GM12878 (cell line): ENCODE measurements around the gene ZIC1. TPM values are rescaled to one million over a fixed set of nuclear protein-coding genes. Genes with fewer than 3 reads are reported as not detected.

Source experiments
- ATAC-seq: fragments of 200-7000 bp; cut with Tn5 transposase; 3 replicates; pipeline ENCODE4 v1.9.1; 2020; ENCODE audit warnings: mild to moderate bottlenecking, moderate library complexity
- BruUV-seq: library from RNA; stranded (reverse); fragments of 400-500 nt; replicated peaks from 2 replicates; lab custom pipeline; 2021; lab: Mats Ljungman, UMichigan
- CTCF ChIA-PET: fragments of 300-600 bp; sonication (Branson Sonifier 250); formaldehyde crosslinking; extraction: SDS; loops from one replicate; lab custom pipeline; 2021; ENCODE audit warnings: inconsistent platforms; lab: Yijun Ruan, JAX
- POLR2A ChIA-PET: fragments of 350-600 bp; formaldehyde crosslinking; extraction: SDS; loops from one replicate; lab custom pipeline; 2021; ENCODE audit warnings: inconsistent platforms; lab: Charles Lee
- RAD21 ChIA-PET: fragments of 300-600 bp; sonication (Branson Sonifier 250); formaldehyde crosslinking; loops from one replicate; lab custom pipeline; 2023; ENCODE audit warnings: antibody characterized with exemption; ENCODE audit not compliant: unreplicated experiment; lab: Charles Lee
- SMC1A ChIA-PET: fragments of 300-600 bp; sonication (Branson Sonifier 250); formaldehyde crosslinking; loops from one replicate; lab custom pipeline; 2023; ENCODE audit not compliant: unreplicated experiment, uncharacterized antibody; lab: Charles Lee
- DNase-seq: peaks from one replicate; pipeline ENCODE4 v3.0.0-alpha.2; 2011; ENCODE audit warnings: low read depth, low spot score
- FAIRE-seq: peaks from 3 replicates; lab custom pipeline; 2011; peaks lifted over from hg19 to GRCh38; lab: Jason Lieb, UNC
- H2AFZ ChIP-seq: 2 replicates; pipeline ENCODE4 v1.6.0; 2011; ENCODE audit warnings: low read depth, low read length, control low read depth; ENCODE audit not compliant: control insufficient read depth
- H3K27ac ChIP-seq: 2 replicates; pipeline ENCODE4 v1.5.1; 2011; ENCODE audit warnings: control low read depth; ENCODE audit not compliant: control insufficient read depth, insufficient read depth
- H3K27me3 ChIP-seq, 2 experiments: replicated peaks in 1 of 2; 2 replicates each; pipeline versions ENCODE4 v1.6.0 to v1.6.1; 2011; ENCODE audit warnings: low read length in 1 of 2; ENCODE audit not compliant: control insufficient read depth in 2 of 2, insufficient read depth in 2 of 2
- H3K36me3 ChIP-seq, 2 experiments: 2 replicates each; pipeline ENCODE4 v1.5.1; 2011; ENCODE audit warnings: low read length in 1 of 2; ENCODE audit not compliant: control insufficient read depth in 2 of 2, insufficient read depth in 2 of 2
- H3K4me1 ChIP-seq: 2 replicates; pipeline ENCODE4 v1.6.1; 2011; ENCODE audit warnings: mild to moderate bottlenecking, low read length, moderate library complexity, mixed read lengths; ENCODE audit not compliant: control insufficient read depth, insufficient read depth
- H3K4me2 ChIP-seq: 2 replicates; pipeline ENCODE4 v1.6.0; 2011; ENCODE audit warnings: control low read depth; ENCODE audit not compliant: control insufficient read depth, insufficient read depth
- H3K4me3 ChIP-seq: fragments of 200-600 bp; sonication (generic); 2 replicates; pipeline ENCODE4 v1.5.1; 2016
- H3K79me2 ChIP-seq: 2 replicates; pipeline ENCODE4 v1.6.0; 2011; ENCODE audit warnings: low read length; ENCODE audit not compliant: control insufficient read depth, insufficient read depth
- H3K9ac ChIP-seq: 2 replicates; pipeline ENCODE4 v1.8.0; 2011; ENCODE audit warnings: low read length, control low read depth, mixed read lengths; ENCODE audit not compliant: control insufficient read depth, insufficient read depth
- H3K9me3 ChIP-seq: replicated peaks from 3 replicates; pipeline ENCODE4 v1.5.1; 2011; ENCODE audit warnings: mild to moderate bottlenecking, low read length; ENCODE audit not compliant: control insufficient read depth, insufficient read depth
- H4K20me1 ChIP-seq: 2 replicates; pipeline ENCODE4 v1.6.0; 2011; ENCODE audit not compliant: control insufficient read depth, insufficient read depth
- IKZF2 ChIP-seq, 2 experiments: fragments of 450-650 bp; IDR thresholded peaks; 2 replicates each; pipeline ENCODE4 v1.6.1; 2017; ENCODE audit warnings: mild to moderate bottlenecking in 2 of 2, moderate library complexity in 2 of 2
- RB1 ChIP-seq: fragments of 450-650 bp; formaldehyde crosslinking; IDR thresholded peaks from 2 replicates; pipeline ENCODE4 v1.6.1; 2017; ENCODE audit warnings: mild to moderate bottlenecking, borderline replicate concordance
- STAT3 ChIP-seq: IDR thresholded peaks from 2 replicates; pipeline ENCODE4 v1.6.1; 2011; ENCODE audit warnings: low read depth, low read length, improper control_type of control experiment
- WRNIP1 ChIP-seq: IDR thresholded peaks from 2 replicates; pipeline ENCODE4 v1.6.1; 2011; ENCODE audit warnings: low read depth, low read length, improper control_type of control experiment, borderline replicate concordance
- ZNF24 ChIP-seq: fragments of 450-650 bp; IDR thresholded peaks from 2 replicates; pipeline ENCODE4 v1.6.1; 2017; ENCODE audit warnings: antibody characterized with exemption, mild to moderate bottlenecking
- ZNF384 ChIP-seq: IDR thresholded peaks from 2 replicates; pipeline ENCODE4 v1.6.1; 2012; ENCODE audit warnings: low read depth, mild to moderate bottlenecking, low read length, improper control_type of control experiment, borderline replicate concordance
- WGBS: methylation state at CpG from one replicate; pipeline ENCODE4 v1.1.6; 2016; ENCODE audit warnings: low lambda C conversion rate; ENCODE audit not compliant: insufficient replicate concordance, insufficient coverage; ENCODE audit errors: missing lambda C conversion rate; 5-methylcytosine and 5-hydroxymethylcytosine counted together
- in situ Hi-C: fragments of 300-500 bp; cut with MboI; formaldehyde crosslinking; loops from 9 replicates; pipeline ENCODE4 v1.14.3; 2018; ENCODE audit warnings: mixed read lengths
- intact Hi-C: fragments of 100-400 bp; cut with micrococcal nuclease; formaldehyde crosslinking; loops from one replicate; pipeline ENCODE4 v1.14.2; 2022; ENCODE audit not compliant: unreplicated experiment
- polyA plus RNA-seq, 11 experiments: library from polyadenylated mRNA; depleted of rRNA in 4 of 11; unstranded in 6 of 11; stranded (reverse) in 5 of 11; fragments of >200 nt; fragmentation: Nextera tagmentation in 4 of 11; fragmentation: Illumina TruSeq in 1 of 11; extraction: Ambion mirVana in 4 of 11; extraction: Trizol in 1 of 11; gene quantifications; 1 replicate in 1 of 11; 2 replicates in 10 of 11; pipeline versions ENCODE4 v1.2.1 to v1.2.3, GENCODE V29; 2011 to 2016; ENCODE audit warnings: inconsistent platforms in 2 of 11, missing spikeins in 2 of 11, low read depth in 1 of 11
- total RNA-seq, 4 experiments: library from RNA; depleted of rRNA in 3 of 4; stranded (reverse); fragments of >200 nt in 3 of 4; fragmentation: Illumina TruSeq in 1 of 4; extraction: Trizol in 1 of 4; gene quantifications; 2 replicates each; pipeline versions ENCODE4 v1.2.1 to v1.2.3, GENCODE V29; 2013 to 2021
- TF ChIP-seq, protein P1 (sequence below): fragments of 450-650 bp; IDR thresholded peaks from 2 replicates; pipeline ENCODE4 v1.6.1; 2017; ENCODE audit warnings: low read depth, mild to moderate bottlenecking, moderate library complexity
- TF ChIP-seq, protein P2 (sequence below): IDR thresholded peaks from 2 replicates; pipeline ENCODE4 v1.6.1; 2012; ENCODE audit warnings: low read depth, low read length, improper control_type of control experiment
- TF ChIP-seq, protein P3 (sequence below): fragments of 450-650 bp; IDR thresholded peaks from 2 replicates; pipeline ENCODE4 v1.6.1; 2018; ENCODE audit warnings: mild to moderate bottlenecking, low read depth, moderate library complexity; ENCODE audit not compliant: partially characterized antibody
- TF ChIP-seq, protein P4 (sequence below): fragments of 450-650 bp; IDR thresholded peaks from 2 replicates; pipeline ENCODE4 v1.6.1; 2016; ENCODE audit warnings: mild to moderate bottlenecking, moderate library complexity, borderline replicate concordance

ZIC1 gene
- total and polyA plus RNA-seq, 10 of the 15 experiments (the other 5 are each of a cell fraction or from before 2014, with no cell fraction given): not detected

DNA sequence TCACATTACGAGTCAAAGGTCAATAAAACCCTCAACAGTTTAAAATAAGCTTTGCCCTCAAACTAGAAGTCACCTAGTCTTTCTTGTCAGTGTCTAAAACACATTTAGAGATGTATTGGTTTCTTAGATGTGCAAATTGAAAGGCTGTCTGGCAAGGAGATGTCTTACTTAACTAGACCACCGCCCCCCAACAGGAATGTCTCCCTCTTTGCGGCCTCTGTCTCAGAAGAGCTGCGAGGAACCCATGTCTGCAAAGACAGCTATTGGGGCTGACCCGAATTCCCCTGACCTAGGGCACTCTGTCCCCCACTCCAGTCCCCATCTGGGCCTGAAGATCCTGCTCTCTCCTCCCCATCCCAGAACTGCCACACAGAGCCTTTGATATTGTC is 49.1 kb upstream of the ZIC1 start:
- H3K4me1 ChIP-seq: no peaks in the 10 kb centered on the region
- FAIRE-seq (no peak), ATAC-seq (no peak), DNase-seq (no peak)
- BruUV-seq: no TSS peak
- WGBS: 20% methylated on average over 5 of the region's 5 CpGs
- SMC1A ChIA-PET: interaction anchor here (2.5 kb wide), 1 partner anchor 256 kb away, joined by 15 read pairs; no protein-coding TSS in a partner anchor
- in situ Hi-C loops: no loop called here
- no peak overlapping the region for H3K9ac ChIP-seq
- no peak overlapping the region for H3K4me3 ChIP-seq
- CTCF ChIA-PET: interaction anchor here (0.6 to 3.7 kb wide), 4 partner anchors 18 to 717 kb away, joined by 3 to 40 read pairs (median 3); no protein-coding TSS in a partner anchor
- H3K79me2 ChIP-seq: no peaks in the 10 kb centered on the region
- no peaks in the 10 kb centered on the region; the same call in 2 of the 3 replicates for H3K9me3 ChIP-seq
- intact Hi-C loops: loop anchor here (10.0 kb wide), 1 partner anchor 1025 kb away; no protein-coding TSS in a partner anchor
- POLR2A ChIA-PET: no interaction called here
- RAD21 ChIA-PET: interaction anchor here (3.7 kb wide), 1 partner anchor 717 kb away, joined by 16 read pairs; no protein-coding TSS in a partner anchor
- no peaks in the 10 kb centered on the region for H4K20me1 ChIP-seq
- TF ChIP-seq, protein P1, sequence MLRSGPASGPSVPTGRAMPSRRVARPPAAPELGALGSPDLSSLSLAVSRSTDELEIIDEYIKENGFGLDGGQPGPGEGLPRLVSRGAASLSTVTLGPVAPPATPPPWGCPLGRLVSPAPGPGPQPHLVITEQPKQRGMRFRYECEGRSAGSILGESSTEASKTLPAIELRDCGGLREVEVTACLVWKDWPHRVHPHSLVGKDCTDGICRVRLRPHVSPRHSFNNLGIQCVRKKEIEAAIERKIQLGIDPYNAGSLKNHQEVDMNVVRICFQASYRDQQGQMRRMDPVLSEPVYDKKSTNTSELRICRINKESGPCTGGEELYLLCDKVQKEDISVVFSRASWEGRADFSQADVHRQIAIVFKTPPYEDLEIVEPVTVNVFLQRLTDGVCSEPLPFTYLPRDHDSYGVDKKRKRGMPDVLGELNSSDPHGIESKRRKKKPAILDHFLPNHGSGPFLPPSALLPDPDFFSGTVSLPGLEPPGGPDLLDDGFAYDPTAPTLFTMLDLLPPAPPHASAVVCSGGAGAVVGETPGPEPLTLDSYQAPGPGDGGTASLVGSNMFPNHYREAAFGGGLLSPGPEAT: no peak
- no peak for TF ChIP-seq IKZF2 (IDR thresholded peaks at IDR 0.05)
- TF ChIP-seq, protein P2, sequence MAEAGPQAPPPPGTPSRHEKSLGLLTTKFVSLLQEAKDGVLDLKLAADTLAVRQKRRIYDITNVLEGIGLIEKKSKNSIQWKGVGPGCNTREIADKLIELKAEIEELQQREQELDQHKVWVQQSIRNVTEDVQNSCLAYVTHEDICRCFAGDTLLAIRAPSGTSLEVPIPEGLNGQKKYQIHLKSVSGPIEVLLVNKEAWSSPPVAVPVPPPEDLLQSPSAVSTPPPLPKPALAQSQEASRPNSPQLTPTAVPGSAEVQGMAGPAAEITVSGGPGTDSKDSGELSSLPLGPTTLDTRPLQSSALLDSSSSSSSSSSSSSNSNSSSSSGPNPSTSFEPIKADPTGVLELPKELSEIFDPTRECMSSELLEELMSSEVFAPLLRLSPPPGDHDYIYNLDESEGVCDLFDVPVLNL: no peak
- TF ChIP-seq ZNF384: no peak
- no peak for TF ChIP-seq RB1
- TF ChIP-seq, protein P3, sequence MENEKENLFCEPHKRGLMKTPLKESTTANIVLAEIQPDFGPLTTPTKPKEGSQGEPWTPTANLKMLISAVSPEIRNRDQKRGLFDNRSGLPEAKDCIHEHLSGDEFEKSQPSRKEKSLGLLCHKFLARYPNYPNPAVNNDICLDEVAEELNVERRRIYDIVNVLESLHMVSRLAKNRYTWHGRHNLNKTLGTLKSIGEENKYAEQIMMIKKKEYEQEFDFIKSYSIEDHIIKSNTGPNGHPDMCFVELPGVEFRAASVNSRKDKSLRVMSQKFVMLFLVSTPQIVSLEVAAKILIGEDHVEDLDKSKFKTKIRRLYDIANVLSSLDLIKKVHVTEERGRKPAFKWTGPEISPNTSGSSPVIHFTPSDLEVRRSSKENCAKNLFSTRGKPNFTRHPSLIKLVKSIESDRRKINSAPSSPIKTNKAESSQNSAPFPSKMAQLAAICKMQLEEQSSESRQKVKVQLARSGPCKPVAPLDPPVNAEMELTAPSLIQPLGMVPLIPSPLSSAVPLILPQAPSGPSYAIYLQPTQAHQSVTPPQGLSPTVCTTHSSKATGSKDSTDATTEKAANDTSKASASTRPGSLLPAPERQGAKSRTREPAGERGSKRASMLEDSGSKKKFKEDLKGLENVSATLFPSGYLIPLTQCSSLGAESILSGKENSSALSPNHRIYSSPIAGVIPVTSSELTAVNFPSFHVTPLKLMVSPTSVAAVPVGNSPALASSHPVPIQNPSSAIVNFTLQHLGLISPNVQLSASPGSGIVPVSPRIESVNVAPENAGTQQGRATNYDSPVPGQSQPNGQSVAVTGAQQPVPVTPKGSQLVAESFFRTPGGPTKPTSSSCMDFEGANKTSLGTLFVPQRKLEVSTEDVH: no peak
- TF ChIP-seq, protein P4, sequence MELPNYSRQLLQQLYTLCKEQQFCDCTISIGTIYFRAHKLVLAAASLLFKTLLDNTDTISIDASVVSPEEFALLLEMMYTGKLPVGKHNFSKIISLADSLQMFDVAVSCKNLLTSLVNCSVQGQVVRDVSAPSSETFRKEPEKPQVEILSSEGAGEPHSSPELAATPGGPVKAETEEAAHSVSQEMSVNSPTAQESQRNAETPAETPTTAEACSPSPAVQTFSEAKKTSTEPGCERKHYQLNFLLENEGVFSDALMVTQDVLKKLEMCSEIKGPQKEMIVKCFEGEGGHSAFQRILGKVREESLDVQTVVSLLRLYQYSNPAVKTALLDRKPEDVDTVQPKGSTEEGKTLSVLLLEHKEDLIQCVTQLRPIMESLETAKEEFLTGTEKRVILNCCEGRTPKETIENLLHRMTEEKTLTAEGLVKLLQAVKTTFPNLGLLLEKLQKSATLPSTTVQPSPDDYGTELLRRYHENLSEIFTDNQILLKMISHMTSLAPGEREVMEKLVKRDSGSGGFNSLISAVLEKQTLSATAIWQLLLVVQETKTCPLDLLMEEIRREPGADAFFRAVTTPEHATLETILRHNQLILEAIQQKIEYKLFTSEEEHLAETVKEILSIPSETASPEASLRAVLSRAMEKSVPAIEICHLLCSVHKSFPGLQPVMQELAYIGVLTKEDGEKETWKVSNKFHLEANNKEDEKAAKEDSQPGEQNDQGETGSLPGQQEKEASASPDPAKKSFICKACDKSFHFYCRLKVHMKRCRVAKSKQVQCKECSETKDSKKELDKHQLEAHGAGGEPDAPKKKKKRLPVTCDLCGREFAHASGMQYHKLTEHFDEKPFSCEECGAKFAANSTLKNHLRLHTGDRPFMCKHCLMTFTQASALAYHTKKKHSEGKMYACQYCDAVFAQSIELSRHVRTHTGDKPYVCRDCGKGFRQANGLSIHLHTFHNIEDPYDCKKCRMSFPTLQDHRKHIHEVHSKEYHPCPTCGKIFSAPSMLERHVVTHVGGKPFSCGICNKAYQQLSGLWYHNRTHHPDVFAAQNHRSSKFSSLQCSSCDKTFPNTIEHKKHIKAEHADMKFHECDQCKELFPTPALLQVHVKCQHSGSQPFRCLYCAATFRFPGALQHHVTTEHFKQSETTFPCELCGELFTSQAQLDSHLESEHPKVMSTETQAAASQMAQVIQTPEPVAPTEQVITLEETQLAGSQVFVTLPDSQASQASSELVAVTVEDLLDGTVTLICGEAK: no peak
- no peak for TF ChIP-seq STAT3
- no peak for TF ChIP-seq WRNIP1
- TF ChIP-seq ZNF24: no peak
- TF ChIP-seq, all 136 proteins: peak for 0
- Histone ChIP-seq H3K27ac (no peak overlapping the region), H3K27me3 (peaks cover 6 to 26% of the 10 kb centered on the region in 2 experiments), H2AFZ (no peak overlapping the region), H3K4me2 (no peak overlapping the region), H3K36me3 (no peaks in the 10 kb centered on the region)
